ENCODE data around the gene MBD4.
"Not testable (repeated sequence)": the region's sequence is repeated elsewhere in the genome, so short reads cannot be mapped to it uniquely, and the experiment has no call there.

GRCh38 chr3:129384103-129384502 is 55.6 kb downstream of the MBD4 start:
- not testable (repeated sequence) for TF ChIP-seq POLR2A (IDR thresholded peaks at IDR 0.05); CTCF (IDR thresholded peaks at IDR 0.05 in 8 of 11, conservative IDR thresholded peaks at IDR 0.05 in 3 of 11)
